ENCODE results near the gene SUCLG1.
"Not testable (repeated sequence)": the region's sequence is repeated elsewhere in the genome, so short reads cannot be mapped to it uniquely, and the experiment has no call there.

Gene SUCLG1

GRCh38 chr2:84459018-84459943 lies at the start of gene SUCLG1:
Gene SUCLG1, minus strand, starts transcription at chr2:84459280. Its CDS starts 11 bp downstream, at chr2:84459269.
- peak; percentile 90 for DNase-seq (ENCODE audit: low read depth)

- DNase-seq (ENCODE audit: low read depth), result no peak
Measured at GRCh38 chr2:84498150-84498799, 39.2 kb upstream of the SUCLG1 start.

- DNase-seq (ENCODE audit: low read depth), result no peak
Measured at GRCh38 chr2:84497285-84497684, 38.2 kb upstream of the SUCLG1 start.

- DNase-seq (ENCODE audit: low read depth), result no peak
Measured at GRCh38 chr2:84496386-84496785, 37.3 kb upstream of the SUCLG1 start.

- peak; percentile 86 for DNase-seq (ENCODE audit: low read depth)
Measured at GRCh38 chr2:84495539-84496146, 36.6 kb upstream of the SUCLG1 start.

GRCh38 chr2:84494070-84494469 lies 35.0 kb upstream of the SUCLG1 start:
- DNase-seq (ENCODE audit: low read depth), result peak; percentile 95

- peak; percentile 98 for DNase-seq (ENCODE audit: low read depth)
Measured at GRCh38 chr2:84493514-84493913, 34.4 kb upstream of the SUCLG1 start.

- peak; percentile 72 for DNase-seq (ENCODE audit: low read depth)
Measured at GRCh38 chr2:84492571-84492970, 33.5 kb upstream of the SUCLG1 start.

GRCh38 chr2:84491741-84492140 lies 32.7 kb upstream of the SUCLG1 start:
- no peak for DNase-seq (ENCODE audit: low read depth)

- no peak for DNase-seq (ENCODE audit: low read depth)
Measured at GRCh38 chr2:84491256-84491655, 32.2 kb upstream of the SUCLG1 start.

GRCh38 chr2:84487298-84487996 lies 28.4 kb upstream of the SUCLG1 start:
- DNase-seq (ENCODE audit: low read depth), result no peak

GRCh38 chr2:84486441-84487115 lies 27.5 kb upstream of the SUCLG1 start:
- DNase-seq (ENCODE audit: low read depth), result no peak

- no peak for DNase-seq (ENCODE audit: low read depth)
Measured at GRCh38 chr2:84483320-84483719, 24.2 kb upstream of the SUCLG1 start.

- no peak for DNase-seq (ENCODE audit: low read depth)
Measured at GRCh38 chr2:84482603-84483002, 23.5 kb upstream of the SUCLG1 start.

GRCh38 chr2:84481702-84482101 lies 22.6 kb upstream of the SUCLG1 start:
- DNase-seq (ENCODE audit: low read depth), result peak; percentile 90

GRCh38 chr2:84478867-84479266 lies 19.8 kb upstream of the SUCLG1 start:
- DNase-seq (ENCODE audit: low read depth), result no peak

- DNase-seq (ENCODE audit: low read depth), result no peak
Measured at GRCh38 chr2:84477886-84478285, 18.8 kb upstream of the SUCLG1 start.

- DNase-seq (ENCODE audit: low read depth), result no peak
Measured at GRCh38 chr2:84474176-84474575, 15.1 kb upstream of the SUCLG1 start.

- no peak for DNase-seq (ENCODE audit: low read depth)
Measured at GRCh38 chr2:84472856-84473565, 13.9 kb upstream of the SUCLG1 start.

- DNase-seq (ENCODE audit: low read depth), result not testable (repeated sequence)
Measured at GRCh38 chr2:84472423-84472822, 13.3 kb upstream of the SUCLG1 start.

- no peak for DNase-seq (ENCODE audit: low read depth)
Measured at GRCh38 chr2:84467389-84467788, 8.3 kb upstream of the SUCLG1 start.
